HAP-1 (cell line): ENCODE data around the gene CDRT15.

Source experiments
- DNase-seq, 2 experiments: peaks; one replicate each; pipeline ENCODE4 v3.0.0-alpha.2; 2016 to 2020; ENCODE audit warnings: low spot score in 2 of 2
- H3K27me3 ChIP-seq: fragments of 250-450 bp; sonication (Bioruptor Pico); 2 replicates; pipeline ENCODE4 v1.5.1; 2020; ENCODE audit warnings: low read depth, mild to moderate bottlenecking, moderate library complexity
- H3K36me3 ChIP-seq: fragments of 250-450 bp; sonication (Bioruptor Pico); replicated peaks from 2 replicates; pipeline ENCODE4 v1.5.1; 2020; ENCODE audit warnings: mild to moderate bottlenecking
- H3K4me1 ChIP-seq: fragments of 250-450 bp; sonication (Bioruptor Pico); 2 replicates; pipeline ENCODE4 v1.5.1; 2020; ENCODE audit warnings: mild to moderate bottlenecking
- H3K4me3 ChIP-seq: fragments of 250-450 bp; sonication (Bioruptor Pico); 2 replicates; pipeline ENCODE4 v1.5.1; 2020; ENCODE audit warnings: mild to moderate bottlenecking, moderate library complexity
- H3K9me3 ChIP-seq: fragments of 250-450 bp; sonication (Bioruptor Pico); 2 replicates; pipeline ENCODE4 v1.5.1; 2020; ENCODE audit warnings: mild to moderate bottlenecking, moderate library complexity
- in situ Hi-C: fragments of 300-500 bp; cut with MboI; formaldehyde crosslinking; loops from 3 replicates; pipeline ENCODE4 v1.14.3; 2020; ENCODE audit warnings: low sequenced_read_pairs, inconsistent platforms, mixed read lengths

The CDRT15 gene

DNA sequence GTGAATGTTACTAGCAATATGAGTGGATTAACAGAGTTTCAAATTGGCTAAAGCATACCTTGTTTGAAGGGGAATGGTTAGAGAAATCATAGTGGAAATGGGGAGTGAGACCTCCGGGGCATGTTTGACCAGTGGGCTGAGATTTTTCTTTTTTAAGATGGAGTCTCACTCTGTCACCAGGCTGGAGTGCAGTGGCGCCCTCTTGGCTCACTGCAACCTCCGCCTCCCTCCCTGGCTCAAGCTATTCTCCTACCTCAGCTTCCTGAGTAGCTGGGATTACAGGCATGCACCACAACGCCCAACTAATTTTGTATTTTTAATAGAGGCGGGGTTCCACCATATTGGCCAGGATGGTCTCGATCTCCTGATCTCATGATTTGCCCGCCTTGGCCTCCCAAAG lies 9.6 kb downstream of the CDRT15 start:
- H3K4me3 ChIP-seq, result no peak overlapping the region
- in situ Hi-C loops, result no loop called here
- H3K27me3 ChIP-seq, result no peaks in the 10 kb centered on the region
- no peak for DNase-seq
- no peaks in the 10 kb centered on the region for H3K4me1 ChIP-seq
- no peaks in the 10 kb centered on the region for H3K9me3 ChIP-seq
- H3K36me3 ChIP-seq, result no peaks in the 10 kb centered on the region

DNA sequence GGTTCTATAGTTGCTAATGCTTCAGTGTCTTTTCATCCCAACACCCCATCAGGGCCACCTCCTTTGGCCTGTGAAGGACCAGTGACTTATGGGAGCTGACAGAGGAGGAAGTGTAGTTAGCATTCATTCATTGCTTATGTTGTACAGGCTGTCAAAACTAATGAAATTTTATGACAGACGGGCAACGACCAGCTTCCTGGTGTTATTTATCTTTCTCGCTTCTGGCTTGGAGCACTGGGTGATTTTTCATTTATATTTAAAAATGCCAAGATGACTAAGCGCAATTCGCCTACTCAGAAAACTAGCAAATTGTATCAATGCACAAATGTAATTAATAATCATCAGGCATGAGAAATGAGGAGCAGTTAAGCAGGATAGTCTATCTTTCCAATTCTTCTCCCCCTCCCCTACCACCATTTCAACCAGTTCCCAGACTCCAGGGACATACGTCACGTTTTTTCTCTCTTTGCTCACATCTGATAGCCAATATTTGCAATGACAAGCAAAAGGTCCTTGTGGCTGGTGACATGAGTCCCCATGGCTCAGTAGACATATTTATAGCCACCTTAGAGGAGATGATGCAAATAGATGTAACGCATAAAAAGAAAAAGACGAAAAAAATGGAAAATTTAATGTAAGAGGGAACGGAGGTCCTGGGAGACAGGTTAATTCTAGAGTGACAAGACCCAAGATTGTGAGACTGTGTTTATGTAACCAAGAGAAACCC lies 11.2 kb downstream of the CDRT15 start:
- in situ Hi-C loops, result no loop called here
- H3K4me1 ChIP-seq, result no peaks in the 10 kb centered on the region
- H3K4me3 ChIP-seq, result no peak overlapping the region
- no peaks in the 10 kb centered on the region for H3K9me3 ChIP-seq
- no peaks in the 10 kb centered on the region for H3K27me3 ChIP-seq
- H3K36me3 ChIP-seq, result no peaks in the 10 kb centered on the region
- DNase-seq, result no peak

DNA sequence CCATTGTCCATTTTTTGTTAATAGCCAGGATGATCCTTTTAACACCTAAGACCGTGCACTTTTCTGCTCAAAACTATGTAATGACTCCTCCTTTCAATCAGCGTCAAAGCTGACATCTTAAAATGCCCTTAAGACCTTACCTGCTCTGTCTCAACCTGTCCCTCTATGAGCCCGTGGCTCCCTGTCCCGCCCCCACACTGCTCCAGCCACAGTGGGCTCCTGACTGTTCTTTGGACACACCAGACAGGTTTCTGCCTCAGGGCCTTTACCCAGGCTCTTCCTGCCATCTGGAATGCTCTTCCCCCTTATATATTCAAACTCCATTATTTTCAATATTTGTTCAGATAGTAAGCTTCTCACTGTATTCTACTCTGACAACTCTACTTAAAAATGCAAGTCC lies 14.1 kb downstream of the CDRT15 start:
- no peak for DNase-seq
- no peaks in the 10 kb centered on the region for H3K36me3 ChIP-seq
- in situ Hi-C loops, result loop anchor here (25.0 kb wide), 1 partner anchor 90 kb away; the partner anchor contains the start of gene HS3ST3B1
- no peaks in the 10 kb centered on the region for H3K4me1 ChIP-seq
- no peak overlapping the region for H3K4me3 ChIP-seq
- H3K27me3 ChIP-seq, result no peaks in the 10 kb centered on the region
- no peaks in the 10 kb centered on the region for H3K9me3 ChIP-seq

DNA sequence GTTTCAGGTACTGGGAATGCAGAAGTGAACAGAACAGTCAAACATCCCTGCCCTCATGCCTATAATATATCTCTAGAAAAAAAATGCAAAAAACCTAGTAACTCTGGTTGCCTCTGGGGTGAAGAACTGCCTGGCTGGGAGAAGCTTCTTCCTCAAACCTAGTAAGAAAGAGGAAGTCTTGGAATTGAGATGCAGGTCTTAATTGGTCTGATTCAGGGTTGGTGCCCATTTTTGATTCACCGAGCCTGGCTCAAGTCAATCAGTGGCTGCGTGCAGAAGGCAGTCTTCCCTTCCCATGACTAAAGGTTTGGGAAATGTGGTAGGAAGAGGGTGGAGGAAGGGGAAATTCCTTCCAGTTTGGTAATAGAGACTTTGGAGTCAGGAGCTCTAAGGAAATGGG lies 22.4 kb downstream of the CDRT15 start:
- no peaks in the 10 kb centered on the region for H3K4me1 ChIP-seq
- H3K36me3 ChIP-seq, result 0 out of 2 replicates have a peak, but pooled peaks cover 2% of the 10 kb centered on the region
- H3K27me3 ChIP-seq, result no peaks in the 10 kb centered on the region
- H3K9me3 ChIP-seq, result no peaks in the 10 kb centered on the region
- no peak for DNase-seq
- in situ Hi-C loops, result loop anchor here (25.0 kb wide), 1 partner anchor 98 kb away; the partner anchor contains the start of gene HS3ST3B1
- H3K4me3 ChIP-seq, result no peak overlapping the region

DNA sequence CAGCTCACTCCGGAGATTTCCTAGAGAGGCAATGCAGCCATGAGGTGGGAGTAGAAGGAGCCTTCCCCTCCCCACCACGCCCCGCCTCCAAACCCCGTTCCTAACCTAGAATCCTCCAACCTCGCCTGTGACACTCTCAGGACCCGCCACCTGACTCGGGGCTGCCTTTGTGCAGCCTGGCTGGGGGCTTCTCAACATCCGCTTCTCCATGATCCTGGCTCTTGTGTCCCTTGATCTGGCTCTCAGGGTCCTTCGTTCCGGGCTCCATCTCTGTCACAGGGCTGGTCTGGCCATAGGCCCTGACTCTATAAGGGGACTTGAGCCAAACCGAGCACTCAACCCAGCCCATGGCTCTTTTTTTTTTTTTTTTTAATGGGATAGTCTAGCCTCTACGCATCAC lies 24.3 kb downstream of the CDRT15 start:
- Histone ChIP-seq H3K4me3 (no peak overlapping the region), H3K36me3 (0 out of 2 replicates have a peak, but pooled peaks cover 5% of the 10 kb centered on the region), H3K4me1 (no peaks in the 10 kb centered on the region), H3K27me3 (no peaks in the 10 kb centered on the region), H3K9me3 (no peaks in the 10 kb centered on the region)
- in situ Hi-C loops, result loop anchor here (25.0 kb wide), 1 partner anchor 100 kb away; the partner anchor contains the start of gene HS3ST3B1
- no peak for DNase-seq

DNA sequence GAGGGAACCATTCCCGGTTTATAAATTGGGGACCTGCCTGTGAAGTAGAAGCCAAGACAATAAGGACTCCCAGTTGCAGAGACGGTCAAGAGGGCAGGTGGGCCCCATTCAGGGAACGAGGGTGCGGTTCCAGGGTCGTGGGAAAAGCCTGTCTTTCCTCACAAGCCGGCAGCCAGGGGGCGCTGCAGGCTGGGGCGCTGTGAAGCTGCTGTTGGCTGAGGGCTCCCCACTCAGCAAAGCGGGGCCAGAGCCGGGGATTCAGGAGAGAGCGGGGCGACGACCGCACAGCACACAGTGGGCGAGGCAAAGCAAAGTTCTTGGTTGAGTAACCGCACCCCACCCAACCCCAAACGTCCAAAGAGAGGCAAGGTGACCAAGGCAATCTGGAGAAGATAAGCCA lies 24.9 kb downstream of the CDRT15 start:
- DNase-seq, result peak in 1 of 2 experiments; percentile 13
- no peak overlapping the region for H3K4me3 ChIP-seq
- 0 out of 2 replicates have a peak, but pooled peaks cover 5% of the 10 kb centered on the region for H3K36me3 ChIP-seq
- in situ Hi-C loops, result loop anchor here (25.0 kb wide), 1 partner anchor 100 kb away; the partner anchor contains the start of gene HS3ST3B1
- no peaks in the 10 kb centered on the region for H3K9me3 ChIP-seq
- H3K4me1 ChIP-seq, result no peaks in the 10 kb centered on the region
- H3K27me3 ChIP-seq, result no peaks in the 10 kb centered on the region

DNA sequence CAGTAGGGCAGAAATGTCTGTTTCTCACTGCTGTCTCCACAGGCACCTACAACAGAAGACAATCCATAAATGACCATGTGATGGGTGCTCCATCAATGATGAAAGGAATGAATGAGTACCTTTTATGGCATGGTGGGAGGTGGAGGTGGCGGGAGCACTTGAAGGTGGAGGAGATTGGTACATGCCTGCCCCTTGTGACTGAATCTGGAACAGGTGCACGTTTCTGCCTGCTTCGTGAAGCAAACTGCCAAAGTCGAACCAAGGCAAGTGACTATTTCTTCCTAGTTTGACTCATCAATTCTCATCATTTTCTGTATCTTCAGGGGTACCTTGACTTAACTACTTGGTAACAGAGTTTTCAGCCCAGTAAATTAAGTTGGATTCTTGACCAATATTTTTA lies 25.4 kb downstream of the CDRT15 start:
- in situ Hi-C loops, result loop anchor here (25.0 kb wide), 1 partner anchor 101 kb away; the partner anchor contains the start of gene HS3ST3B1
- H3K36me3 ChIP-seq, result 0 out of 2 replicates have a peak, but pooled peaks cover 5% of the 10 kb centered on the region

DNA sequence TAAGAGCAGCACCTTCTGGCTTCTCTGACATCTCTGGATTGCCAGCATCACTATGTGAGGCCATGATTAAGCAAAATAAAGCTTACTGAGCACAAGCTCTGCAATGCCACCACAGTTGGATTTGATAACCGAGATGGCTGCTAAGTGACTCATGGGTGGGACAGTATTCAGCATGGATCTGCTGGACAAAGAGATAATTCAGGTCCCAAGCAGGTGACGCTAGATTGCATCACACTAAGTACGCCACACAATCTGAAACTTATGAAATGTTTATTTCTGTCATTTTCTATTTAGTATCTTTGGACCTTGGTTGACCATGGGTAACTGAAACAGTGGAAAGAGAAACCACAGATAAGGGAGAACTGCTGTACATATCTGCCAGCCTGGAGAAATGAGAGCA lies 27.4 kb downstream of the CDRT15 start:
- no peak for DNase-seq
- Histone ChIP-seq H3K4me1 (no peaks in the 10 kb centered on the region), H3K9me3 (no peaks in the 10 kb centered on the region), H3K36me3 (0 out of 2 replicates have a peak, but pooled peaks cover 5% of the 10 kb centered on the region), H3K27me3 (no peaks in the 10 kb centered on the region), H3K4me3 (no peak overlapping the region)
- in situ Hi-C loops, result loop anchor here (25.0 kb wide), 1 partner anchor 103 kb away; the partner anchor contains the start of gene HS3ST3B1

More for the DNA sequence above, 25.4 kb downstream of the CDRT15 start:
- no peak overlapping the region for H3K4me3 ChIP-seq
- no peaks in the 10 kb centered on the region for H3K9me3 ChIP-seq
- H3K4me1 ChIP-seq, result no peaks in the 10 kb centered on the region
- DNase-seq, result no peak
- H3K27me3 ChIP-seq, result no peaks in the 10 kb centered on the region

DNA sequence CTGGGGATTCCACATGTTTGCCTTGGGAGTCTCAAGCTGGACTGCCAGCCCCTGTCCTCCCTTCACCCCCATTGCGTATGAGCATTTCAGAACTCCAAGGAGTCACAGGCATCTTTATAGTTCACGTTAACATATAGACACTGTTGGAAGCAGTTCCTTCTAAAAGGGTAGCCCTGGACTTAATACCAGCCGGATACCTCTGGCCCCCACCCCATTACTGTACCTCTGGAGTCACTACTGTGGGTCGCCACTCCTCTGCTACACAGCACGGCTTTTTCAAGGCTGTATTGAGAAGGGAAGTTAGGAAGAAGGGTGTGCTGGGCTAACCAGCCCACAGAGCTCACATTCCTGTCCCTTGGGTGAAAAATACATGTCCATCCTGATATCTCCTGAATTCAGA lies 28.9 kb downstream of the CDRT15 start:
- 0 out of 2 replicates have a peak, but pooled peaks cover 5% of the 10 kb centered on the region for H3K36me3 ChIP-seq
- in situ Hi-C loops, result loop anchor here (25.0 kb wide), 1 partner anchor 105 kb away; the partner anchor contains the start of gene HS3ST3B1
- H3K4me1 ChIP-seq, result no peaks in the 10 kb centered on the region
- H3K9me3 ChIP-seq, result no peaks in the 10 kb centered on the region
- DNase-seq, result no peak
- no peak overlapping the region for H3K4me3 ChIP-seq
- H3K27me3 ChIP-seq, result no peaks in the 10 kb centered on the region

DNA sequence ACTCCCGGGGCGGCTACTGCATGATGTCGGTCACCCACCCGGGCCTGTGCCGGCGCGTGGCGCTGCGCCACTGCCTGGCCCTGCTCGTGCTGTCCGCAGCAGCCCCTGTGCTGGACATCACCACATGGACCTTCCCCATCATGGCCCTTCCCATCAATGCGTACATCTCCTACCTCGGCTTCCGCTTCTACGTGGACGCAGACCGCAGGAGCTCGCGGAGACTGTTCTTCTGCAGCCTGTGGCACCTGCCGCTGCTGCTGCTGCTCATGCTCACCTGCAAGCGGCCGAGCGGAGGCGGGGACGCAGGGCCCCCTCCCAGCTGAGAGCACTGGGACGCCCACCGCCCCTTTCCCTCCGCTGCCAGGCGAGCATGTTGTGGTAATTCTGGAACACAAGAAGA lies 29.8 kb downstream of the CDRT15 start:
- in situ Hi-C loops, result loop anchor here (25.0 kb wide), 1 partner anchor 105 kb away; the partner anchor contains the start of gene HS3ST3B1
- H3K36me3 ChIP-seq, result 0 out of 2 replicates have a peak, but pooled peaks cover 5% of the 10 kb centered on the region
- H3K4me3 ChIP-seq, result no peak overlapping the region
- no peaks in the 10 kb centered on the region for H3K4me1 ChIP-seq
- no peaks in the 10 kb centered on the region for H3K9me3 ChIP-seq
- no peaks in the 10 kb centered on the region for H3K27me3 ChIP-seq
- no peak for DNase-seq

DNA sequence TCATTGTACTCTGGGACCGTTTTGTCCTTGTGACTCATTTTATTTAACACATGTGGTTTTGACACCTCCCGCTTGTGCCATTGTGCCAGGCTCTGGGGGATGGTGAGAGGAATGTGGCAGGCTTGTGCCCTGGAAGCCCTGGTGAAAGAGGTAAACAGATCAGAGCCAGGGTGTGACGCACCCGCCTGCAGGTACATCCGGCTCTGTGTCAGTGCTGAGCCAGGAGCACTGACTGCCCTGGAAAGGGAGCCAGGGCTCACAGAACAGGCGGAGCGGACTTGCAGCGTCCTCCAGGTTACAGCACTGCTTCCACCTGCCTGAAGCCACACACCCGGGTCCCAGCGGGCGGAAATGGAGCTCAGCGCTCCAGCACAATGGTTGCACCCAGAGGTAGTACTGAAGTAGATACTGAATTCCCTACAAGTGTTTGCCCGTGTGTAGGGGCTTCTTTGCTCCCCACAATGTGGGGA lies 30.6 kb downstream of the CDRT15 start:
- 0 out of 2 replicates have a peak, but pooled peaks cover 5% of the 10 kb centered on the region for H3K36me3 ChIP-seq
- in situ Hi-C loops, result loop anchor here (25.0 kb wide), 1 partner anchor 106 kb away; the partner anchor contains the start of gene HS3ST3B1
- H3K4me3 ChIP-seq, result no peak overlapping the region

DNA sequence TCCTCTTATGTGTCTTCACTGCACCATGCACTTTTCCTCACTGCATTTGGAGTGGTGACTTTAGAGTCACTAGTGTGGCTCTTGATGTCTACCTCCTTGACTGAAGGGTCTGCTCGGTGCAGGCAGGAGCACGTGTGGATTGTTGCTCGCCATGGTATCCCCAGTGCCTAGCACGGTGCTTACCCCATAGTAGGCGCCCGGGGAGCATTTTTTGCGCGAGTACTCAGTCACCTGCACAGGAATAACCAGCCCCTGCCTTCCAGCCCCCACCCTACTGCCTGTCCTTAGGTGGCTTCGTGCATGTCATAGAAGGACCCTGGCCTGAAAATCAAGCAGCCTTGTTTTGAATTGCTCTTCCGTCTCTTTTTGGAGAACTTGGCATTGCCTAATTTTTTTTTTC lies 31.3 kb downstream of the CDRT15 start:
- no peak for DNase-seq
- in situ Hi-C loops, result loop anchor here (25.0 kb wide), 1 partner anchor 107 kb away; the partner anchor contains the start of gene HS3ST3B1
- no peak overlapping the region for H3K4me3 ChIP-seq
- H3K27me3 ChIP-seq, result no peaks in the 10 kb centered on the region
- H3K4me1 ChIP-seq, result no peaks in the 10 kb centered on the region
- H3K9me3 ChIP-seq, result no peaks in the 10 kb centered on the region
- 0 out of 2 replicates have a peak, but pooled peaks cover 5% of the 10 kb centered on the region for H3K36me3 ChIP-seq

More for the DNA sequence above, 30.6 kb downstream of the CDRT15 start:
- Histone ChIP-seq H3K9me3 (no peaks in the 10 kb centered on the region), H3K4me1 (no peaks in the 10 kb centered on the region), H3K27me3 (no peaks in the 10 kb centered on the region)
- DNase-seq, result no peak

DNA sequence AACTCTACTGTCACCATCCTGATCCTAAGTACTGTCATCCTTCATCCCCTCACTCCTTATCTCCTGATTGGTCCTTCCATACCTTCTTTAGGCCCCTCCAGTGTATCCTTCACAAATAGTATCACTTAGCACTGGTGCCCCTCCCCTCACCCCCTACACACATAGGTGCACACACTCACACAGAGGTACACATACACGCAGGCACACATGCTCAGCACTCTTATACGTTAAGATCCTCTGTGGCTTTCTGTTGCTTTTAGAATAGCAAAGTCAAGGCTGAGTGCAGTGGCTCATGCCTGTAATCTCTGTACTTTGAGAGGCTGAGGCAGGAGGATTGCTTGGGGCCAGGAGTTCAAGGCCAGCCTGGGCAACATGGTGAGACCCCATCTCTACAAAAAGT lies 32.1 kb downstream of the CDRT15 start:
- in situ Hi-C loops, result loop anchor here (25.0 kb wide), 1 partner anchor 108 kb away; the partner anchor contains the start of gene HS3ST3B1
- H3K27me3 ChIP-seq, result no peaks in the 10 kb centered on the region
- no peaks in the 10 kb centered on the region for H3K9me3 ChIP-seq
- H3K4me3 ChIP-seq, result no peak overlapping the region
- H3K36me3 ChIP-seq, result 0 out of 2 replicates have a peak, but pooled peaks cover 5% of the 10 kb centered on the region
- no peak for DNase-seq
- H3K4me1 ChIP-seq, result no peaks in the 10 kb centered on the region

DNA sequence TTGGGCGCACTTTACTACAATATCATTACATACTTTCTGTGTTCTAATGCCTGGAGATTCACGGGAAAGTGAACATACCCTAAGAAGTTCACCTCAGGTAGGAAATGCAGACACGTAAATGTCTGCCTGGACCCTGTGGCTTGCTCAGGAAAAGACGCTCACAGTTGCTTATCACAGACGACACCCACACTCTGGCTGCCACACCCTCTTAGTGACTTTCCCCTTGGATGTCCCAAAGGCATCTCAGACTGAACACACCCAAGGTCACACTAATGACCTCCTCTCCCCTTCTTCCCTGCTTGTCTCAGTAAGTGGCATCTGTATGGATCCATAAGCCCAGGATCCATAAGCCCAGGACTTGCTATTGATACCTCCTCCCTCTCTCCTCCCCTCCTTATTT lies 32.6 kb downstream of the CDRT15 start:
- in situ Hi-C loops, result loop anchor here (25.0 kb wide), 1 partner anchor 108 kb away; the partner anchor contains the start of gene HS3ST3B1
- Histone ChIP-seq H3K36me3 (0 out of 2 replicates have a peak, but pooled peaks cover under 1% of the 10 kb centered on the region), H3K4me3 (no peak overlapping the region), H3K4me1 (no peaks in the 10 kb centered on the region), H3K9me3 (no peaks in the 10 kb centered on the region), H3K27me3 (no peaks in the 10 kb centered on the region)
- DNase-seq, result no peak
